Measurements from ENCODE around the gene ZNF683. TPM values are rescaled to one million over a fixed set of nuclear protein-coding genes. Genes with fewer than 3 reads are reported as not detected.

The ZNF683 gene
- total and polyA plus RNA-seq, 9 of the 15 experiments (the other 6 are each of a cell fraction or from before 2014, with no cell fraction given): not detected

DNA sequence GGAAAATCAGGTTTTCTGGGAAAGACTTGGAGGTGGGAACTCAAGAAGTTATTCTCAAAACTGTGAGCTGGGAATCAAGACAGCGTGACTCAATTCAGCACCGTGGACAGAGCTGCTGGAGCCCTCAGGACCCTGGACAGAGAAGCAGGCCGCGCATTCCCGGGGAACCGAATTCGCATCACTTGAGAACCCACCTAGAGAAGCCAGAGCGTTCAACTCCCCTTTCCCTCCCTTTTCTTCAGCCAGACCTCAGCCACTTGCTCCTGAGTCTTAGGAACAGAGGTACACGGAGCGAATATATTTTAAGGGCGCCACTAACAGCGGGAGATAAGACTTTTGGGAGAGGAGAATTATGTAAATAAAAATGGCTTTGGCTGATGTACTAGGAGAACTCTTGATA is 36.1 kb upstream of the ZNF683 start (continued):
- peak; percentile 99 for TF ChIP-seq ZNF766 (CRISPR knock-in tag; conservative IDR thresholded peaks at IDR 0.05)
- TF ChIP-seq, protein P1, sequence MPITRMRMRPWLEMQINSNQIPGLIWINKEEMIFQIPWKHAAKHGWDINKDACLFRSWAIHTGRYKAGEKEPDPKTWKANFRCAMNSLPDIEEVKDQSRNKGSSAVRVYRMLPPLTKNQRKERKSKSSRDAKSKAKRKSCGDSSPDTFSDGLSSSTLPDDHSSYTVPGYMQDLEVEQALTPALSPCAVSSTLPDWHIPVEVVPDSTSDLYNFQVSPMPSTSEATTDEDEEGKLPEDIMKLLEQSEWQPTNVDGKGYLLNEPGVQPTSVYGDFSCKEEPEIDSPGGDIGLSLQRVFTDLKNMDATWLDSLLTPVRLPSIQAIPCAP (CRISPR knock-in tag; IDR thresholded peaks at IDR 0.05; ENCODE audit: borderline replicate concordance): peak; percentile 99
- TF ChIP-seq, protein P2, sequence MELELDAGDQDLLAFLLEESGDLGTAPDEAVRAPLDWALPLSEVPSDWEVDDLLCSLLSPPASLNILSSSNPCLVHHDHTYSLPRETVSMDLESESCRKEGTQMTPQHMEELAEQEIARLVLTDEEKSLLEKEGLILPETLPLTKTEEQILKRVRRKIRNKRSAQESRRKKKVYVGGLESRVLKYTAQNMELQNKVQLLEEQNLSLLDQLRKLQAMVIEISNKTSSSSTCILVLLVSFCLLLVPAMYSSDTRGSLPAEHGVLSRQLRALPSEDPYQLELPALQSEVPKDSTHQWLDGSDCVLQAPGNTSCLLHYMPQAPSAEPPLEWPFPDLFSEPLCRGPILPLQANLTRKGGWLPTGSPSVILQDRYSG (tag; conservative IDR thresholded peaks at IDR 0.05; ENCODE audit: low read depth): peak; percentile 93
- TF ChIP-seq SMAD2 (IDR thresholded peaks at IDR 0.05; ENCODE audit: low read depth, low read length): no peak
- peak; percentile 98 for TF ChIP-seq ZBTB1 (CRISPR knock-in tag; IDR thresholded peaks at IDR 0.05; ENCODE audit: borderline replicate concordance, low read depth)
- no peak for TF ChIP-seq SNRNP70 (optimal IDR thresholded peaks at IDR 0.05; ENCODE audit: low read depth, low read length)
- peak; percentile 77 for TF ChIP-seq RFX5 (IDR thresholded peaks at IDR 0.05; ENCODE audit: low read depth, low read length)
- no peak for TF ChIP-seq RFX1 (IDR thresholded peaks at IDR 0.05)
- TF ChIP-seq, protein P3, sequence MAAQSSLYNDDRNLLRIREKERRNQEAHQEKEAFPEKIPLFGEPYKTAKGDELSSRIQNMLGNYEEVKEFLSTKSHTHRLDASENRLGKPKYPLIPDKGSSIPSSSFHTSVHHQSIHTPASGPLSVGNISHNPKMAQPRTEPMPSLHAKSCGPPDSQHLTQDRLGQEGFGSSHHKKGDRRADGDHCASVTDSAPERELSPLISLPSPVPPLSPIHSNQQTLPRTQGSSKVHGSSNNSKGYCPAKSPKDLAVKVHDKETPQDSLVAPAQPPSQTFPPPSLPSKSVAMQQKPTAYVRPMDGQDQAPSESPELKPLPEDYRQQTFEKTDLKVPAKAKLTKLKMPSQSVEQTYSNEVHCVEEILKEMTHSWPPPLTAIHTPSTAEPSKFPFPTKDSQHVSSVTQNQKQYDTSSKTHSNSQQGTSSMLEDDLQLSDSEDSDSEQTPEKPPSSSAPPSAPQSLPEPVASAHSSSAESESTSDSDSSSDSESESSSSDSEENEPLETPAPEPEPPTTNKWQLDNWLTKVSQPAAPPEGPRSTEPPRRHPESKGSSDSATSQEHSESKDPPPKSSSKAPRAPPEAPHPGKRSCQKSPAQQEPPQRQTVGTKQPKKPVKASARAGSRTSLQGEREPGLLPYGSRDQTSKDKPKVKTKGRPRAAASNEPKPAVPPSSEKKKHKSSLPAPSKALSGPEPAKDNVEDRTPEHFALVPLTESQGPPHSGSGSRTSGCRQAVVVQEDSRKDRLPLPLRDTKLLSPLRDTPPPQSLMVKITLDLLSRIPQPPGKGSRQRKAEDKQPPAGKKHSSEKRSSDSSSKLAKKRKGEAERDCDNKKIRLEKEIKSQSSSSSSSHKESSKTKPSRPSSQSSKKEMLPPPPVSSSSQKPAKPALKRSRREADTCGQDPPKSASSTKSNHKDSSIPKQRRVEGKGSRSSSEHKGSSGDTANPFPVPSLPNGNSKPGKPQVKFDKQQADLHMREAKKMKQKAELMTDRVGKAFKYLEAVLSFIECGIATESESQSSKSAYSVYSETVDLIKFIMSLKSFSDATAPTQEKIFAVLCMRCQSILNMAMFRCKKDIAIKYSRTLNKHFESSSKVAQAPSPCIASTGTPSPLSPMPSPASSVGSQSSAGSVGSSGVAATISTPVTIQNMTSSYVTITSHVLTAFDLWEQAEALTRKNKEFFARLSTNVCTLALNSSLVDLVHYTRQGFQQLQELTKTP (IDR thresholded peaks at IDR 0.05; ENCODE audit: low read depth in 1 of 2, partially characterized antibody in 2 of 2): peak in 1 of 2 experiments; percentile 100
- TF ChIP-seq SAP30 (IDR thresholded peaks at IDR 0.05; ENCODE audit: borderline replicate concordance, insufficient read depth, low read depth, low read length, poor library complexity, severe bottlenecking): peak; percentile 100
- no peak for TF ChIP-seq SPI1 (IDR thresholded peaks at IDR 0.05; ENCODE audit: borderline replicate concordance, low read depth, low read length)
- TF ChIP-seq, protein P4, sequence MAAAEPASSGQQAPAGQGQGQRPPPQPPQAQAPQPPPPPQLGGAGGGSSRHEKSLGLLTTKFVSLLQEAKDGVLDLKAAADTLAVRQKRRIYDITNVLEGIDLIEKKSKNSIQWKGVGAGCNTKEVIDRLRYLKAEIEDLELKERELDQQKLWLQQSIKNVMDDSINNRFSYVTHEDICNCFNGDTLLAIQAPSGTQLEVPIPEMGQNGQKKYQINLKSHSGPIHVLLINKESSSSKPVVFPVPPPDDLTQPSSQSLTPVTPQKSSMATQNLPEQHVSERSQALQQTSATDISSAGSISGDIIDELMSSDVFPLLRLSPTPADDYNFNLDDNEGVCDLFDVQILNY (CRISPR knock-in tag; IDR thresholded peaks at IDR 0.05): peak; percentile 100
- peak; percentile 90 for TF ChIP-seq MECOM (CRISPR knock-in tag; IDR thresholded peaks at IDR 0.05)
- TF ChIP-seq SMARCE1 (IDR thresholded peaks at IDR 0.05): peak; percentile 46; the same call in 1 of the 2 replicates
- peak; percentile 100; the same call in 1 of the 2 replicates for TF ChIP-seq KAT7 (CRISPR knock-in tag; IDR thresholded peaks at IDR 0.05; ENCODE audit: borderline replicate concordance)
- peak; percentile 94 for TF ChIP-seq CXXC5 (CRISPR knock-in tag; IDR thresholded peaks at IDR 0.05)
- TF ChIP-seq SP1 (CRISPR knock-in tag; IDR thresholded peaks at IDR 0.05): peak; percentile 90
- TF ChIP-seq, protein P5, sequence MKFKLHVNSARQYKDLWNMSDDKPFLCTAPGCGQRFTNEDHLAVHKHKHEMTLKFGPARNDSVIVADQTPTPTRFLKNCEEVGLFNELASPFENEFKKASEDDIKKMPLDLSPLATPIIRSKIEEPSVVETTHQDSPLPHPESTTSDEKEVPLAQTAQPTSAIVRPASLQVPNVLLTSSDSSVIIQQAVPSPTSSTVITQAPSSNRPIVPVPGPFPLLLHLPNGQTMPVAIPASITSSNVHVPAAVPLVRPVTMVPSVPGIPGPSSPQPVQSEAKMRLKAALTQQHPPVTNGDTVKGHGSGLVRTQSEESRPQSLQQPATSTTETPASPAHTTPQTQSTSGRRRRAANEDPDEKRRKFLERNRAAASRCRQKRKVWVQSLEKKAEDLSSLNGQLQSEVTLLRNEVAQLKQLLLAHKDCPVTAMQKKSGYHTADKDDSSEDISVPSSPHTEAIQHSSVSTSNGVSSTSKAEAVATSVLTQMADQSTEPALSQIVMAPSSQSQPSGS (CRISPR knock-in tag; IDR thresholded peaks at IDR 0.05): peak; percentile 95
- peak; percentile 100 for TF ChIP-seq MIER1 (IDR thresholded peaks at IDR 0.05; ENCODE audit: low read depth)
- TF ChIP-seq ZNF589 (CRISPR knock-in tag; IDR thresholded peaks at IDR 0.05; ENCODE audit: low read depth): peak; percentile 98
- TF ChIP-seq ZNF224 (CRISPR knock-in tag; IDR thresholded peaks at IDR 0.05): peak; percentile 99
